Loucy (cell line): ENCODE results near the gene NTN1.

Experiments used
- H2AFZ ChIP-seq: fragments of 200-600 bp; sonication (generic); 2 replicates; pipeline ENCODE4 v1.6.0; 2016; ENCODE audit warnings: antibody characterized with exemption, mild to moderate bottlenecking, low read length, moderate library complexity
- H3F3A ChIP-seq: fragments of 200-600 bp; 2 replicates; pipeline ENCODE4 v1.6.0; 2016; ENCODE audit warnings: antibody characterized with exemption, low read depth, mild to moderate bottlenecking
- H3K27me3 ChIP-seq: fragments of 200-600 bp; sonication (generic); 2 replicates; pipeline ENCODE4 v1.6.1; 2014; ENCODE audit warnings: low read length, mild to moderate bottlenecking; ENCODE audit not compliant: insufficient read depth, poor library complexity, severe bottlenecking
- H3K36me3 ChIP-seq: fragments of 200-600 bp; sonication (generic); 2 replicates; pipeline ENCODE4 v1.6.1; 2016; ENCODE audit warnings: low read length; ENCODE audit not compliant: insufficient read depth
- H3K4me1 ChIP-seq: fragments of 200-600 bp; sonication (generic); 2 replicates; pipeline ENCODE4 v1.5.1; 2014; ENCODE audit warnings: low read length, mild to moderate bottlenecking; ENCODE audit not compliant: insufficient read depth, poor library complexity, severe bottlenecking
- H3K4me2 ChIP-seq: fragments of 200-600 bp; sonication (generic); 2 replicates; pipeline ENCODE4 v1.6.0; 2014; ENCODE audit warnings: antibody characterized with exemption, low read length, low read depth, mild to moderate bottlenecking; ENCODE audit not compliant: poor library complexity, severe bottlenecking
- H3K4me3 ChIP-seq: fragments of 200-600 bp; sonication (generic); 2 replicates; pipeline ENCODE4 v1.5.1; 2014; ENCODE audit warnings: low read length, mild to moderate bottlenecking, mixed read lengths; ENCODE audit not compliant: poor library complexity, severe bottlenecking
- H3K79me2 ChIP-seq: fragments of 200-600 bp; sonication (generic); 2 replicates; pipeline ENCODE4 v1.6.1; 2014; ENCODE audit warnings: low read length; ENCODE audit not compliant: insufficient read depth
- H3K9ac ChIP-seq: fragments of 200-600 bp; sonication (generic); 2 replicates; pipeline ENCODE4 v1.6.0; 2014; ENCODE audit warnings: mild to moderate bottlenecking, low read depth, low read length, moderate library complexity; ENCODE audit not compliant: poor library complexity, severe bottlenecking
- H3K9me2 ChIP-seq: fragments of 200-600 bp; sonication (generic); replicated peaks from 2 replicates; pipeline ENCODE4 v1.6.1; 2016; ENCODE audit warnings: low read depth, low read length, mixed read lengths
- H3K9me3 ChIP-seq: fragments of 200-600 bp; sonication (generic); 2 replicates; pipeline ENCODE4 v1.6.1; 2014; ENCODE audit warnings: mild to moderate bottlenecking, antibody characterized with exemption, low read length, low read depth; ENCODE audit not compliant: insufficient read depth
- H4K20me1 ChIP-seq: fragments of 200-600 bp; sonication (generic); 2 replicates; pipeline ENCODE4 v1.6.0; 2014; ENCODE audit warnings: antibody characterized with exemption, low read length, mild to moderate bottlenecking; ENCODE audit not compliant: insufficient read depth, poor library complexity, severe bottlenecking
- CTCF ChIP-seq: fragments of 200-600 bp; sonication (generic); conservative IDR thresholded peaks from 2 replicates; pipeline ENCODE4 v1.5.1; 2014; ENCODE audit warnings: mild to moderate bottlenecking, antibody characterized with exemption, low read length
- EZH2phosphoT487 ChIP-seq: fragments of 200-600 bp; IDR thresholded peaks from 2 replicates; pipeline ENCODE4 v1.6.1; 2018; ENCODE audit warnings: antibody characterized with exemption, mild to moderate bottlenecking, moderate library complexity, borderline replicate concordance

NTN1 gene

GRCh38 chr17:9238340-9239245, 217.3 kb downstream of the NTN1 start:
- H3K79me2 ChIP-seq = no peaks in the 10 kb centered on the region
- H3K27me3 ChIP-seq = no peaks in the 10 kb centered on the region
- H3K9me2 ChIP-seq = no peaks in the 10 kb centered on the region
- no peak overlapping the region for H2AFZ ChIP-seq
- H3K4me3 ChIP-seq = no peak overlapping the region
- no peak overlapping the region for H3K4me2 ChIP-seq
- no peaks in the 10 kb centered on the region for H3K4me1 ChIP-seq
- no peaks in the 10 kb centered on the region for H4K20me1 ChIP-seq
- no peaks in the 10 kb centered on the region for H3K9me3 ChIP-seq
- H3F3A ChIP-seq = no peaks in the 10 kb centered on the region
- no peak overlapping the region for H3K9ac ChIP-seq
- TF ChIP-seq CTCF (no peak), EZH2phosphoT487 (no peak)
- H3K36me3 ChIP-seq = no peaks in the 10 kb centered on the region

GRCh38 chr17:9239246-9239792, 218.0 kb downstream of the NTN1 start:
- Histone ChIP-seq H3K79me2 (no peaks in the 10 kb centered on the region), H3K9ac (no peak overlapping the region), H4K20me1 (no peaks in the 10 kb centered on the region), H3K27me3 (no peaks in the 10 kb centered on the region), H2AFZ (no peak overlapping the region), H3K4me3 (no peak overlapping the region), H3K9me3 (no peaks in the 10 kb centered on the region), H3K4me2 (no peak overlapping the region), H3K4me1 (no peaks in the 10 kb centered on the region), H3F3A (no peaks in the 10 kb centered on the region), H3K36me3 (no peaks in the 10 kb centered on the region), H3K9me2 (no peaks in the 10 kb centered on the region)
- TF ChIP-seq CTCF (no peak), EZH2phosphoT487 (no peak)

GRCh38 chr17:9239793-9240658, 218.7 kb downstream of the NTN1 start:
- H3K4me3 ChIP-seq = no peak overlapping the region
- no peaks in the 10 kb centered on the region for H3K4me1 ChIP-seq
- no peaks in the 10 kb centered on the region for H3K9me3 ChIP-seq
- no peak overlapping the region for H3K4me2 ChIP-seq
- H2AFZ ChIP-seq = no peak overlapping the region
- no peaks in the 10 kb centered on the region for H3K79me2 ChIP-seq
- no peaks in the 10 kb centered on the region for H3F3A ChIP-seq
- no peaks in the 10 kb centered on the region for H3K9me2 ChIP-seq
- no peak overlapping the region for H3K9ac ChIP-seq
- H3K36me3 ChIP-seq = no peaks in the 10 kb centered on the region
- TF ChIP-seq EZH2phosphoT487 = no peak
- no peaks in the 10 kb centered on the region for H4K20me1 ChIP-seq
- no peaks in the 10 kb centered on the region for H3K27me3 ChIP-seq
